Measurements from ENCODE around the gene SMAD9. TPM values are rescaled to one million over a fixed set of nuclear protein-coding genes. Genes with fewer than 3 reads are reported as not detected.
A peak's percentile ranks its signal among the peaks of the same experiment; 100 is the strongest.

SMAD9 gene
- total and polyA plus RNA-seq, 9 of the 15 experiments (the other 6 are each of a cell fraction or from before 2014, with no cell fraction given) = 0.02 to 0.08 (median 0.03) TPM; not detected in 4

- ATAC-seq (no peak), DNase-seq (ENCODE audit: extremely low read depth in 1 of 4, low spot score in 3 of 4) (no peak), FAIRE-seq (no peak)
- Histone ChIP-seq H3K36me3 (ENCODE audit: control insufficient read depth, insufficient read depth, low read length) (0 out of 3 replicates have a peak, but pooled peaks cover 1% of the 10 kb centered on the region), H3K4me1 (replicated peaks in 1 of 2; ENCODE audit: control insufficient read depth in 2 of 2, insufficient read depth in 2 of 2, low read length in 2 of 2) (peaks cover 17% of the 10 kb centered on the region in 2 experiments), H3K9ac (ENCODE audit: insufficient read depth in 1 of 2, low read depth in 2 of 2, low read length in 2 of 2) (peak overlapping the region; percentile 65 to 93; a peak in 3 of 4 replicates), H3K27me3 (ENCODE audit: control insufficient read depth in 2 of 2, insufficient read depth in 2 of 2, low read length in 2 of 2) (no peaks in the 10 kb centered on the region), H3K9me3 (replicated peaks; ENCODE audit: control insufficient read depth, insufficient read depth, low read depth, low read length) (no peaks in the 10 kb centered on the region), H4K20me1 (replicated peaks; ENCODE audit: control insufficient read depth, insufficient read depth, low read length) (no peaks in the 10 kb centered on the region), H3K27ac (ENCODE audit: extremely low read depth, low read depth, low read length) (no peak overlapping the region; the same call in 2 of the 3 replicates), H3K79me2 (ENCODE audit: control insufficient read depth, insufficient read depth, low read length) (peaks cover 32% of the 10 kb centered on the region), H3K4me3 (peak overlapping the region; percentile 78), H2AFZ (ENCODE audit: low read depth, low read length) (peak overlapping the region; percentile 94), H3K9me1 (ENCODE audit: control insufficient read depth, insufficient read depth, low read length) (no peaks in the 10 kb centered on the region), H3K4me2 (ENCODE audit: insufficient read depth, low read length) (peak overlapping the region; percentile 90)
- 44% methylated on average over 8 of the region's 12 CpGs for WGBS (ENCODE audit: insufficient coverage, low coverage, missing lambda C conversion rate)
- in situ Hi-C loops (cut with MboI) = no loop called here
- ChIA-PET POLR2A (interaction anchor here (0.6 kb wide), 1 partner anchor 468 kb away, joined by 3 read pairs; no protein-coding TSS in a partner anchor), CTCF (ENCODE audit: low intra/inter-chr PET ratio) (no interaction called here)
- no TSS peak for BruUV-seq (replicated peaks)
- intact Hi-C loops (cut with micrococcal nuclease) = loop anchor here (10.0 kb wide), 1 partner anchor 473 kb away; the partner anchor contains the start of gene SPART
- TF ChIP-seq ZNF780A (CRISPR knock-in tag; IDR thresholded peaks at IDR 0.05) (no peak), ZNF584 (CRISPR knock-in tag; IDR thresholded peaks at IDR 0.05; ENCODE audit: low read depth) (no peak), ZNF41 (CRISPR knock-in tag; conservative IDR thresholded peaks at IDR 0.05) (no peak), CTCF (IDR thresholded peaks at IDR 0.05 in 2 of 3, conservative IDR thresholded peaks at IDR 0.05 in 1 of 3; ENCODE audit: insufficient read depth in 2 of 3, low read depth in 1 of 3, low read length in 3 of 3) (0 out of 6 replicates have a peak, but pooled peaks of 1 of the 3 experiments have one; percentile 2)
These were observed 101.8 kb downstream of the SMAD9 start for GRCh38 chr13:36817996-36818803.

Data from K562 (cell line).